GM18502 (cell line): ENCODE results near the gene ZNF292.
"Not testable (repeated sequence)": the region's sequence is repeated elsewhere in the genome, so short reads cannot be mapped to it uniquely, and the experiment has no call there.

ENCODE experiments used
- ATAC-seq: cut with Tn5 transposase; IDR thresholded peaks from one replicate; pipeline ENCODE4 v1.9.1; 2021; ENCODE audit warnings: mild to moderate bottlenecking; ENCODE audit not compliant: unreplicated experiment, poor library complexity

The ZNF292 gene

DNA sequence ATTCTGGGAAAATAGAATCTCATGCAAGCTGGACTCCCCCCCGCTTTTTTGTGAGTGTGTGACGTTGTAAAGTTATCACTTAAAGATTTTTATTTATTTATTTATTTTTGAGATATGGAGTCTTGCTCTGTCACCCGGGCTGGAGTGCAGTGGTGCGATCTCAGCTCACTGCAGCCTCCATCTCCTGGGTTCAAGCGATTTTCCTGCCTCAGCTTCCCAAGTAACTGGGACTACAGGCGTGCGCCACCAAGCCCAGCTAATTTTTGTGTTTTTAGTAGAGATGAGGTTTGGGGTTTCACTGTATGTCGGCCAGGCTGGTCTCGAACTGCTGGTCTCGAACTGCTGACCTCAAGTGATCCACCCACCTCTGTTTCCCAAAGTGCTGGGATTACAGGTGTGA is 2.2 kb downstream of the ZNF292 start:
- not testable (repeated sequence) for ATAC-seq

DNA sequence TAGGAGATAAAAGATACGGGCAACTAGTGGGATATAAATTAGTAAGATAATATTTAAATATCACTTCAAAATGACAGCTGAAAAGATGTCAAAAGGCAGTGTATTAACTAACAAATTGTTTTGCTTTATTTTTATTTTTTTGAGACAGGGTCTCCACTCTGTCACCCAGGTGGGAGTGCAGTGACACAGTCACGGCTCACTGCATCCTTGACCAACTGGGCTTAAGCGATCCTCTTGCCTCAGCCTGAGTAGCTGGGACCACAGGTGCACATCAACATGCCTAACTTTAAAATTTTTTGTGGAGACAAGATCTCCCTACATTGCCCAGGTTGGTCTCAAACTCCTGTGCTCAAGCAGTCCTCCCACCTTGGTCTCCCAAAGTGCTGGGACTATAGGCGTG is 5.9 kb downstream of the ZNF292 start:
- ATAC-seq: no peak

GRCh38 chr6:87164004-87164403 is 8.6 kb downstream of the ZNF292 start:
- ATAC-seq: no peak

- no peak for ATAC-seq
These were observed 9.1 kb downstream of the ZNF292 start for GRCh38 chr6:87164506-87164905.

DNA sequence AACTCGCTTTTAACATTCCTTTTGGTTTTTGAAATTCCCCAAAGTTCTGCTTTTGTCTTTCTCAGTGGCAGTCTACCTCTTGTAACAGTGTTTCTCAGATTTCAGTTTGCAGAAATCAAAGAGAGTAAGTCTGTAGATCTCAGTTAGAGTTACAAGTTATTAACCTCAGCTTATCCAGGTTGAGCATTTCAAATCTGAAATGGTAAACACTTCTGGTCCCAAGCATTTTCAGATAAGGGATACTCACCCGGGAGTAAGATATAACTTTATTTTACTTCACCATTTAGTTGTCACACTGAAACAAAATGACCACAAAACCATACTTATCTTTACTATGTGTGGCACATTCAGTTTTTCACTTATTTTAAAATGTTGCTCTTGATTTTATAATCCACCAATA is 9.8 kb downstream of the ZNF292 start:
- ATAC-seq: no peak

DNA sequence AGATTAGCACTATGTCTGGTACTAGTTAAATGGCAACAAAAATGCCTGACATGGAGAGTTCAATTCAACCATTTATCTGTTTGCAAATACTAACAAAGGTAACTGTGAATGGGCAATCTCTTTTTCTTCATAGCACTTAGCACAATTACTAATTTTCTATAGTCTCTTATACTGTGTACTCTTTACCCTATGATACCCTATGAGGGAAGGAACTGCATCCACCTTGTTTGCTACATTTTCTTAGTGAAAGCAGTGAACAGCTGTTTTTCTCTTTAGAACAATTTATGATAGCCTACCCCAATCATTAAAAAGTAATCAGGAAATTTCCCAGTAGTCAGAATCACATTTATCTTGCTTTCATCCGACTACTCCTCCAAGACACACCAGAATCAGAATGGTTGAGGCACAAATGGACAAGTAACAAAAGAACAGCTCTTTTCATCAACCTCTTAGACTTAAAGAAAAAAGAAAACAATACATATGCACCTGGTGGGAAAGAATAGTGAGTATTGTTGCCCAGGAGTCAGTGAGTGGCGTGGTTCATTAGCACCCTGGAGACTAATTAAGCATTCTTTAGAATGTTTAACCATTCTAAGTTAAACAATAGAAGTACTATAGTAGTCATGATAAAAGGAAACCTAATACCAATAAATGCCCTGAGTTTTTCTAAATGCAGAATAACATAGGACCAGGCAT is 16.7 kb downstream of the ZNF292 start:
- ATAC-seq: no peak

GRCh38 chr6:87174078-87174579 is 18.8 kb downstream of the ZNF292 start:
- peak; percentile 51 for ATAC-seq

DNA sequence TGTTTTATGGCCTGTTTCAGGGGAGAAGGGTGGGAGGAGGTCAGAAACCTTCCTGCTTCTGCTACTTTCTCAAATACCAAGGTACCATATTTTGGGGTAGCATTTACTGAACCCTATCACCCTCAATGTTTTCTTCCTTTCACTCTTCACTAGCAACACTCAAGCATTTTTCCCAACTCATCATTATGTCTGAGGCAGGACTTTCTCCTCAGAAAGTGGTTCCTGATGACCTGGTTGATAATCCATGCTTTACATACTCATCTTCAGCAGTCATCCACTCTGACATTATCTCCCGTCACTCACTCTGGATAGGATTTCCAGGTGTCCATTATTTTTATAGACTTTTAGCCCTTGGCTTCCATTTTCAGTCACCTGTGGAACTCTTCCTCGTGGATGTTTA is 21.1 kb downstream of the ZNF292 start:
- no peak for ATAC-seq

DNA sequence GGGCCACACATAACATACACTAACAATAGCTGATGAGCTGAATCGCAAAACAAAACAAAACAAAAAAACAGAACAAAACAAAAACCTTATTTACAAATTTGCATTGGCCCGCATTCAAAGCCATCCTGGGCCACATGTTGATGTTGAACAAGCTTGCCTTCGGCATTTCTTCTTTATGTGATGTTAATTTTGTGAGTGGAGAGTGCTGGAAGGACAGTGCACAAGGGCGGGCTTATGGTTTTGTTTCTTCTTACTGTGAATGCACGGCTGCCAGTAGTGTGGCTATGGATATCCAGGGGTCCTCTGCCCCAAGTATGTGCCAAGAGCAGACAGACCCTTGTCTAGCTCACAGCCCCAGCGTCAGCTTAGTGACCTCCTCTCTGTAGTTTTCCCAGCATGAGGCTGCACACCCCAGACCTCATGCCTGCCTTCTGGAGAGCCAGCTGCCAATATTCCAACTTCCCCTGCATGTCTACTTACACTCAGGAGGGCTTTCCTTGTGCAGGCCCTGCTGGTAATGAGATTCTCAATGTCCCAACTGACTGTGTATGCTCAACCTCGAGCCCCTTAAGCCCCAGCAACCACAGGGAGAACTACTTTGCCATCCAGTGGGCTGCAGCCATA is 24.9 kb downstream of the ZNF292 start:
- ATAC-seq: no peak

GRCh38 chr6:87181903-87182302 is 26.5 kb downstream of the ZNF292 start:
- no peak for ATAC-seq

GRCh38 chr6:87182321-87182720 is 27.0 kb downstream of the ZNF292 start:
- ATAC-seq: peak; percentile 82

GRCh38 chr6:87182940-87183339 is 27.6 kb downstream of the ZNF292 start:
- ATAC-seq: no peak

- ATAC-seq: no peak
These were observed 28.3 kb downstream of the ZNF292 start for GRCh38 chr6:87183687-87184086.

DNA sequence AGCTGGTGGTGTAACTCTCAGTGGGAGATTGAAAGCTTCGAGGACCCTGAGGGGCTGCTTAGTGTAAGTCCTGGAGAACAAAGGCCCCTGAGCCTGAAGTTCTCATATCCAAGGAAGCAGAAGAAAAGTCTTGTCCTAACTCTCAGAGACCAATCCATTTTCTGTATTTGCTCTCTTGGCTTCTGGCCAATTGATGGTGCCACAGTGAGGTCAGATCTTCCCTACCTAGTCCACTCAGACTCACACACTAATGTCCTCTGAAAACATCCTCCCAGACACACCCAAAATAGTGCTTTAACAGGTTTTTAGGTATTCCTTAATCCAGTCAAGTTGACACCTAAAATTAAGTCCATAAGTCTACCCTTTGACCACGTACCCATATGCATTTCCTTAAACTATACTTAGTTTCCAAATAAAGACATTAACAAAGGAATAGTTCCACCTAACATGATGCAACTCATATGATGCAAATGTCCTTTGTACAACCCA is 29.4 kb downstream of the ZNF292 start:
- no peak for ATAC-seq

- ATAC-seq: no peak
These were observed 41.0 kb downstream of the ZNF292 start for GRCh38 chr6:87196275-87196842.

GRCh38 chr6:87197547-87197946 is 42.2 kb downstream of the ZNF292 start:
- ATAC-seq: peak; percentile 81

DNA sequence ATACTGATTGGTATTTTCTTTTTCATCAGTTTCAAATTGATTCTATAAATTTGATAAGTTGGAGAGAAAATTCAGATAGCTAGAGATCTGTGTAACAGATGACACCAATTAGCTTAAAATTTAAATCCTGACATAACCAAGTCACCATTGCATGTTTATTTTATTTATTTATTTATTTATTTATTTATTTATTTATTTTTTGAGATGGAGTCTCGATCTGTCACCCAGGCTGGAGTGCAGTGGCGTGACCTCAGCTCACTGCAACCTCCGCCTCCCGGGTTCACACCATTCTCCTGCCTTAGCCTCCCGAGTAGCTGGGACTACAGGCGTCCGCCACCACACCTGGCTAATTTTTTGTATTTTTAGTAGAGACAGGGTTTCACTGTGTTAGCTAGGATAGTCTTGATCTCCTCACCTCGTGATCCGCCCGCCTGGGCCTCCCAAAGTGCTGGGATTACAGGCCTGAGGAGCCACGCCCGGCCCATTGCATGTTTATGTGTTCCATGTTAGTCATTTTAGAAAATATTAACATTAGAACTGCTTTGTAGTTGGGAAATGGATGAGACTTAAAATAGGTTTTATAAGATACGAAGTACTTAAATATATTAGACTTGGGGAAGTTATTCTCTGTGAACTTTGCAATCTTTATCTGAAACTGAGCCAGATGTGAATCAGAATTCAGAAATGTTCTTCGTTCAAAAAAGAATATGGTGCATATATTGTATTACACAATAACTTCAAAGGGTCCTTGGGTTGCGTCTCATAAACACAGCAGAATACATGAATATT is 42.9 kb downstream of the ZNF292 start:
- peak; percentile 3 for ATAC-seq

DNA sequence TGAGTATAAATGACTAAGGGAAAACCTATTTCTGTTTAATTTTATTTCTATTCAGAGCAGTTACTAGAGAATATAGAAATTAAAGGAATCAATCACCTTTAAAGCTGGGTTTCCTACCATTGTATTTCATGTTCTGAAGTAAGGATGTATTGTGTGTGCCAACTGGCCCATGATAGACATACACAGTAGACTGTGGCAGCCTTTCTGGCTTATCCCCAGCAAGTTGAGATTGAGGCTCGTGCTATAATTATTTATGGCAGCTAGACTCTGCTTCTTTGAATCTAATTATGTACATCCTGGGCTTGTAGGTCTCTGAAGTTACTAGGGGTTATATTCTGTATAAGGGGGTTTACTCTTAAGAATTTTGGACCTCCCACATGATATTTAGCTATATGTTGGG is 44.4 kb downstream of the ZNF292 start:
- no peak for ATAC-seq

DNA sequence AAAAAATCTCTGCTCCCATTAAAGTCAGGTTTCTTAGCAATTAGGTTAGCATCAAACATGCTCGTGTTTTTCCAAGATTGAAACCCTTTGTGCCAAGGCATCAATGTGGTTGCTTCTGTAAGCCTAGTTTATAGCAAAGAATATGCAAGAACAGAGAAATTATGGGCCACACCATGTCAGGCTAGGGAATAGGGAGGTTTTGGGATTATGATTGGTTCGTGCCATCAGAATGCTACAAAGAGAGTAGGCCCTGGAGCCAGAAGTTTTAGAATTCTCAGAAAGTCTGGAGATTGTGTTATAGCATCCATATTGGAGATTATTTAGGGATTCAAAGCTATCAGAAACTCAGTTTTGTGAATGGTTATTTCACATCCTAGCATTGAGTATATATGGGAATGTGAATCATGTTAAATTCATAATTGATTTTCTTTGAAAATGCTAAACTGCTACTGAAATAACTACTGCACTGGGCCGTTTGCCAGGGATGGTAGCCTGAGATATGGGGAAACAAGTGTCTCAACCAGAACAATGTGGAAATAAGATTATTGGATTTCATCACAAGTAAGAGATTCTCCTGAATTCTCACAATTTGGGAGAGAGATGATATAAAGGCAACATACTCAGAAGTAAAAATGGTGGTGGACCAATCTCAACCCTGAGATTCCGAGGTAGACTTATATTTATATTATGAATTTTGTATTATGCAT is 45.3 kb downstream of the ZNF292 start:
- no peak for ATAC-seq

DNA sequence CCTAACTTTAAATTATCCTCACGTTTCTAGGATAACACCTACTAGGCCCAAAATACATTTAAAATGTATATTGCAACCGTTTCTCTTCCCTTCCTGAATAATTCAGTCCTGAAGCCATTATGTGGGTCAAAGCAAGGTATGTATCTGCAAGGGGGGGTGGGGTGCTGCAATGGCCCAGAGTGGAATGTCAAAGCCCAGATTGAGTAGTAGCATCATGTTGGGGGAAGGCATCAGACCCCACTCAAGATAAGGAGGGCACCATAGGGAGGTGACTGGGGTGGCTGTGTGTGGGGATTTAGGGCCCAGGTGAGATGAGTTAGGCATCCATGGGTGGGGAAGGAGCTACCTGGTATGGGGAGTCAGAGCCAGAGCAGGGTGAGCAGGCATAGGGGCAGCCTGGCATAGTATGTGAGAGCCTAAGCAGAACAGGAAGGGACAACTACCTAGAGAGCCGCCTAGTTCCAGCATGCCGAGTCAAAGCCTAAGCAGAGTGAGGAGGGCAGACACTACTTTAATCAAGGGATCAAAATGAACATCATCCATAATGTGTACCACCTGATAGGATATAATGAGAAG is 48.2 kb downstream of the ZNF292 start:
- ATAC-seq: no peak
